Tibial artery (tissue), 4 donors: Measurements from ENCODE around the gene PRTG.

Experiments
- DNase-seq, 2 donors: peaks; one replicate each; pipeline ENCODE4 v3.0.0-alpha.2; 2019
- H3K27ac ChIP-seq, 2 donors: fragments of 200-600 bp; sonication (generic) in 1 of 2; 1 replicate in 1 of 2; 2 replicates in 1 of 2; pipeline ENCODE4 v1.5.1; 2018 to 2019; ENCODE audit warnings: mild to moderate bottlenecking in 1 of 2
- H3K27me3 ChIP-seq, 2 donors: fragments of 200-600 bp; sonication (generic) in 1 of 2; one replicate each; pipeline versions ENCODE4 v1.5.1 to v1.6.0; 2016 to 2019
- H3K36me3 ChIP-seq, 3 donors: fragments of 200-600 bp; sonication (generic) in 2 of 3; one replicate each; pipeline ENCODE4 v1.5.1; 2016 to 2019; ENCODE audit warnings: mild to moderate bottlenecking in 2 of 3
- H3K4me1 ChIP-seq, 4 donors: fragments of 200-600 bp; sonication (generic) in 2 of 4; 1 replicate in 3 of 4; 2 replicates in 1 of 4; pipeline ENCODE4 v1.5.1; 2016 to 2019
- H3K4me3 ChIP-seq, 2 donors: fragments of 200-600 bp; sonication (generic) in 1 of 2; 1 replicate in 1 of 2; 2 replicates in 1 of 2; pipeline ENCODE4 v1.5.1; 2018 to 2019; ENCODE audit warnings: mild to moderate bottlenecking in 2 of 2
- H3K9me3 ChIP-seq, 3 donors: fragments of 200-600 bp; sonication (generic) in 1 of 3; one replicate each; pipeline ENCODE4 v1.5.1; 2016 to 2019
- CTCF ChIP-seq, 2 experiments: fragments of 200-600 bp in 1 of 2; fragments of 450-650 bp in 1 of 2; IDR thresholded peaks; one replicate each; pipeline ENCODE4 v1.5.1; 2017 to 2019; ENCODE audit warnings: antibody characterized with exemption in 2 of 2, mild to moderate bottlenecking in 1 of 2, moderate library complexity in 1 of 2
- intact Hi-C: fragments of 100-400 bp; cut with DNase I; formaldehyde crosslinking; loops from one replicate; pipeline ENCODE4 v1.15.0; 2023; ENCODE audit warnings: low total_unique reads

PRTG gene

GRCh38 chr15:55659481-55659880 lies 83.5 kb downstream of the PRTG start:
- intact Hi-C loops, result no loop called here
- Histone ChIP-seq H3K27ac (no peak overlapping the region), H3K27me3 (no peaks in the 10 kb centered on the region), H3K36me3 (no peaks in the 10 kb centered on the region), H3K4me3 (no peak overlapping the region), H3K9me3 (no peaks in the 10 kb centered on the region), H3K4me1 (no peaks in the 10 kb centered on the region)
- no peak for TF ChIP-seq CTCF (IDR thresholded peaks at IDR 0.05)
- DNase-seq, result no peak

- DNase-seq, result no peak
- no peak overlapping the region for H3K27ac ChIP-seq
- H3K9me3 ChIP-seq, result no peaks in the 10 kb centered on the region
- no peaks in the 10 kb centered on the region for H3K27me3 ChIP-seq
- H3K4me1 ChIP-seq, result no peaks in the 10 kb centered on the region
- no peaks in the 10 kb centered on the region for H3K36me3 ChIP-seq
- TF ChIP-seq CTCF (IDR thresholded peaks at IDR 0.05), result no peak
- intact Hi-C loops, result no loop called here
- no peak overlapping the region for H3K4me3 ChIP-seq
These were observed 84.1 kb downstream of the PRTG start for GRCh38 chr15:55658886-55659285.

GRCh38 chr15:55654561-55655031 lies 88.4 kb downstream of the PRTG start:
- no peaks in the 10 kb centered on the region for H3K9me3 ChIP-seq
- no peak overlapping the region for H3K27ac ChIP-seq
- DNase-seq, result no peak
- H3K27me3 ChIP-seq, result no peaks in the 10 kb centered on the region
- no peak overlapping the region for H3K4me3 ChIP-seq
- no peak for TF ChIP-seq CTCF (IDR thresholded peaks at IDR 0.05)
- no peaks in the 10 kb centered on the region for H3K36me3 ChIP-seq
- intact Hi-C loops, result no loop called here
- H3K4me1 ChIP-seq, result no peaks in the 10 kb centered on the region

GRCh38 chr15:55652909-55653495 lies 90.0 kb downstream of the PRTG start:
- DNase-seq, result no peak
- intact Hi-C loops, result no loop called here

GRCh38 chr15:55652359-55652758 lies 90.6 kb downstream of the PRTG start:
- Histone ChIP-seq H3K9me3 (no peaks in the 10 kb centered on the region), H3K27me3 (no peaks in the 10 kb centered on the region), H3K27ac (no peak overlapping the region), H3K36me3 (no peaks in the 10 kb centered on the region), H3K4me3 (no peak overlapping the region), H3K4me1 (no peaks in the 10 kb centered on the region)
- intact Hi-C loops, result no loop called here
- no peak for TF ChIP-seq CTCF (IDR thresholded peaks at IDR 0.05)
- DNase-seq, result no peak

More at GRCh38 chr15:55652909-55653495, 90.0 kb downstream of the PRTG start:
- Histone ChIP-seq H3K9me3 (no peaks in the 10 kb centered on the region), H3K27me3 (no peaks in the 10 kb centered on the region), H3K4me1 (no peaks in the 10 kb centered on the region), H3K27ac (no peak overlapping the region), H3K4me3 (no peak overlapping the region), H3K36me3 (no peaks in the 10 kb centered on the region)
- TF ChIP-seq CTCF (IDR thresholded peaks at IDR 0.05), result no peak

- Histone ChIP-seq H3K36me3 (no peaks in the 10 kb centered on the region), H3K4me3 (no peak overlapping the region), H3K4me1 (no peaks in the 10 kb centered on the region), H3K27me3 (no peaks in the 10 kb centered on the region), H3K27ac (no peak overlapping the region), H3K9me3 (no peaks in the 10 kb centered on the region)
- TF ChIP-seq CTCF (IDR thresholded peaks at IDR 0.05), result no peak
- intact Hi-C loops, result loop anchor here (10.0 kb wide), 2 partner anchors 124 to 196 kb away; no protein-coding TSS in a partner anchor
- DNase-seq, result no peak
These were observed 93.9 kb downstream of the PRTG start for GRCh38 chr15:55649058-55649423.
